K562 (cell line): ENCODE data around the gene CFAP20. TPM values are rescaled to one million over a fixed set of nuclear protein-coding genes. Genes with fewer than 3 reads are reported as not detected.

ENCODE experiments used
- ARID2 ChIP-seq: fragments of 450-650 bp; IDR thresholded peaks from 2 replicates; pipeline ENCODE4 v1.6.1; 2017; ENCODE audit warnings: antibody characterized with exemption, mild to moderate bottlenecking
- DNMT1 ChIP-seq: fragments of 450-650 bp; IDR thresholded peaks from 2 replicates; pipeline ENCODE4 v1.6.1; 2016; ENCODE audit warnings: antibody characterized with exemption, mild to moderate bottlenecking
- E2F4 ChIP-seq: sonication (generic); formaldehyde crosslinking; IDR thresholded peaks from 2 replicates; pipeline ENCODE4 v1.8.0; 2022; ENCODE audit warnings: mild to moderate bottlenecking, low read depth, missing genetic modification reagents
- EGR1 ChIP-seq: fragments of 450-650 bp; conservative IDR thresholded peaks from 2 replicates; pipeline ENCODE4 v1.6.1; 2017; ENCODE audit warnings: mild to moderate bottlenecking
- ESRRB ChIP-seq: fragments of 250-450 bp; sonication (Bioruptor Pico); IDR thresholded peaks from 2 replicates; pipeline ENCODE4 v1.5.0; 2020; ENCODE audit warnings: mild to moderate bottlenecking, moderate library complexity, borderline replicate concordance
- GTF2E2 ChIP-seq: fragments of 200-800 bp; sonication (Bioruptor generic); IDR thresholded peaks from 2 replicates; pipeline ENCODE4 v1.6.1; 2016; ENCODE audit warnings: missing genetic modification characterization, missing compliant biosample characterization
- MTA1 ChIP-seq: fragments of 450-650 bp; IDR thresholded peaks from 2 replicates; pipeline ENCODE4 v1.6.1; 2017; ENCODE audit warnings: borderline replicate concordance
- MXD1 ChIP-seq: fragments of 250-450 bp; sonication (Bioruptor Pico); IDR thresholded peaks from 2 replicates; pipeline ENCODE4 v1.8.0; 2021; ENCODE audit warnings: borderline replicate concordance, mild to moderate bottlenecking, moderate library complexity; ENCODE audit not compliant: poor library complexity, severe bottlenecking
- MYNN ChIP-seq, 2 experiments: sonication (generic); formaldehyde crosslinking in 1 of 2; IDR thresholded peaks; 2 replicates each; pipeline versions ENCODE4 v1.5.0 to v1.6.1; 2016 to 2020; ENCODE audit warnings: antibody characterized with exemption in 1 of 2, missing genetic modification reagents in 1 of 2
- NFRKB ChIP-seq: fragments of 450-650 bp; IDR thresholded peaks from 2 replicates; pipeline ENCODE4 v1.6.1; 2016; ENCODE audit warnings: low read depth
- POLR2A ChIP-seq: fragments of 450-650 bp; conservative IDR thresholded peaks from 2 replicates; pipeline ENCODE4 v1.6.1; 2016
- PYGO2 ChIP-seq: fragments of 450-650 bp; IDR thresholded peaks from 2 replicates; pipeline ENCODE4 v1.6.1; 2016; ENCODE audit warnings: mild to moderate bottlenecking, missing genetic modification characterization, moderate library complexity, missing compliant biosample characterization
- SAFB ChIP-seq: fragments of 200-400 bp; formaldehyde crosslinking; IDR thresholded peaks from 2 replicates; pipeline ENCODE4 v1.6.1; 2017; ENCODE audit warnings: low read depth, low read length, borderline replicate concordance
- SIN3B ChIP-seq: fragments of 450-650 bp; IDR thresholded peaks from 2 replicates; pipeline ENCODE4 v1.6.1; 2017; ENCODE audit warnings: low read depth, mild to moderate bottlenecking, moderate library complexity
- SMARCC2 ChIP-seq: fragments of 450-650 bp; IDR thresholded peaks from 2 replicates; pipeline ENCODE4 v1.6.1; 2017; ENCODE audit warnings: antibody characterized with exemption, moderate library complexity, mild to moderate bottlenecking, low read depth
- THAP7 ChIP-seq: fragments of 250-450 bp; sonication (Bioruptor Pico); IDR thresholded peaks from 2 replicates; pipeline ENCODE4 v1.5.0; 2021
- THRAP3 ChIP-seq: fragments of 450-650 bp; IDR thresholded peaks from 2 replicates; pipeline ENCODE4 v1.6.1; 2016; ENCODE audit warnings: mild to moderate bottlenecking, inconsistent platforms, borderline replicate concordance
- YBX1 ChIP-seq: fragments of 450-650 bp; IDR thresholded peaks from 2 replicates; pipeline ENCODE4 v1.7.1; 2016; ENCODE audit warnings: mild to moderate bottlenecking
- ZBTB7A ChIP-seq: IDR thresholded peaks from 2 replicates; pipeline ENCODE4 v1.6.1; 2011; ENCODE audit warnings: low read depth, mild to moderate bottlenecking, low read length, moderate library complexity, borderline replicate concordance; ENCODE audit not compliant: control insufficient read depth
- ZFP30 ChIP-seq: fragments of 250-450 bp; sonication (Bioruptor Pico); IDR thresholded peaks from 2 replicates; pipeline ENCODE4 v1.8.0; 2022; ENCODE audit warnings: moderate library complexity, mild to moderate bottlenecking, inconsistent platforms, borderline replicate concordance
- ZHX1 ChIP-seq: fragments of 150-350 bp; conservative IDR thresholded peaks from 2 replicates; pipeline ENCODE4 v1.6.1; 2014; ENCODE audit warnings: low read length
- ZNF232 ChIP-seq: sonication (generic); formaldehyde crosslinking; IDR thresholded peaks from 2 replicates; pipeline ENCODE4 v1.8.0; 2022; ENCODE audit warnings: mild to moderate bottlenecking, missing genetic modification reagents
- ZNF282 ChIP-seq: sonication (generic); formaldehyde crosslinking; IDR thresholded peaks from 2 replicates; pipeline ENCODE4 v1.8.1; 2023; ENCODE audit warnings: missing genetic modification reagents
- ZNF551 ChIP-seq: fragments of 250-450 bp; sonication (Bioruptor Pico); IDR thresholded peaks from 2 replicates; pipeline ENCODE4 v1.5.0; 2021; ENCODE audit warnings: mild to moderate bottlenecking, moderate library complexity
- ZNF707 ChIP-seq: fragments of 250-450 bp; sonication (Bioruptor Pico); conservative IDR thresholded peaks from 2 replicates; pipeline ENCODE4 v1.8.0; 2022; ENCODE audit warnings: inconsistent platforms, mild to moderate bottlenecking, moderate library complexity
- polyA plus RNA-seq, 8 experiments: library from polyadenylated mRNA; depleted of rRNA in 4 of 8; stranded (reverse) in 5 of 8; unstranded in 3 of 8; fragments of >200 nt; fragmentation: Nextera tagmentation in 2 of 8; fragmentation: Illumina TruSeq in 1 of 8; extraction: Ambion mirVana in 2 of 8; extraction: Trizol in 1 of 8; gene quantifications; 2 replicates each; pipeline versions ENCODE4 v1.2.1 to v1.2.3, GENCODE V29; 2011 to 2014; ENCODE audit warnings: inconsistent platforms in 1 of 8, missing spikeins in 1 of 8
- total RNA-seq, 7 experiments: library from RNA; depleted of rRNA in 6 of 7; stranded (reverse); fragments of >200 nt in 6 of 7; fragmentation: Illumina TruSeq in 2 of 7; extraction: Trizol in 2 of 7; gene quantifications; 2 replicates each; pipeline versions ENCODE4 v1.2.1 to v1.2.3, GENCODE V29; 2011 to 2021; ENCODE audit warnings: low replicate concordance in 1 of 7

CFAP20 gene
- total and polyA plus RNA-seq, 9 of the 15 experiments (the other 6 are each of a cell fraction or from before 2014, with no cell fraction given) = 20.5 to 90.5 (median 75.3) TPM

- TF ChIP-seq ZHX1 (no peak), ESRRB (CRISPR knock-in tag) (no peak), ZNF282 (CRISPR knock-in tag) (no peak), ZNF232 (no peak), EGR1 (peak; percentile 91), GTF2E2 (tag) (peak; percentile 66; the same call in 1 of the 2 replicates), PYGO2 (tag) (no peak), SAFB (0 out of 2 replicates have a peak, but pooled peaks have one; percentile 36), NFRKB (peak; percentile 85), E2F4 (CRISPR knock-in tag) (peak; percentile 46; the same call in 1 of the 2 replicates), MXD1 (CRISPR knock-in tag) (peak; percentile 62), SMARCC2 (no peak), SIN3B (no peak; the same call in 1 of the 2 replicates), MTA1 (peak; percentile 78), THRAP3 (no peak), ZNF707 (no peak), POLR2A (peak; percentile 86), MYNN (IDR thresholded peaks at IDR 0.05) (peak; percentile 86; the same call in 1 of the 2 replicates), MYNN (CRISPR knock-in tag; IDR thresholded peaks at IDR 0.05) (no peak), ARID2 (no peak), YBX1 (no peak), ZBTB7A (peak; percentile 56; the same call in 1 of the 2 replicates), DNMT1 (no peak), THAP7 (peak; percentile 96), ZFP30 (CRISPR knock-in tag) (no peak), ZNF551 (CRISPR knock-in tag) (no peak)
These were observed at the start of gene CFAP20 (continued) for GRCh38 chr16:58129097-58129936.
